Measurements from ENCODE around the gene CKS2. TPM values are rescaled to one million over a fixed set of nuclear protein-coding genes. Genes with fewer than 3 reads are reported as not detected.

Gene CKS2
- total RNA-seq, 2 donors from 2014 or later: 4.2 to 8.6 TPM

GRCh38 chr9:89361031-89361430 is 50.0 kb downstream of the CKS2 start:
- no peak for DNase-seq
- intact Hi-C loops (cut with DNase I): no loop called here
- ATAC-seq: no peak

- ATAC-seq (no peak), DNase-seq (no peak)
- intact Hi-C loops (cut with DNase I): no loop called here
Measured at GRCh38 chr9:89361816-89362646, 51.0 kb downstream of the CKS2 start.

GRCh38 chr9:89362647-89363310 is 51.8 kb downstream of the CKS2 start:
- no peak for ATAC-seq
- intact Hi-C loops (cut with DNase I): no loop called here
- no peak for DNase-seq

- intact Hi-C loops (cut with DNase I): no loop called here
- DNase-seq (no peak), ATAC-seq (no peak)
Measured at GRCh38 chr9:89363311-89363670, 52.3 kb downstream of the CKS2 start.

- ATAC-seq (no peak), DNase-seq (no peak)
- intact Hi-C loops (cut with DNase I): no loop called here
Measured at GRCh38 chr9:89363921-89364665, 53.1 kb downstream of the CKS2 start.

GRCh38 chr9:89364666-89365531 is 53.9 kb downstream of the CKS2 start:
- no peak for ATAC-seq
- DNase-seq: no peak
- intact Hi-C loops (cut with DNase I): no loop called here

- intact Hi-C loops (cut with DNase I): no loop called here
- no peak for ATAC-seq
- no peak for DNase-seq
Measured at GRCh38 chr9:89365532-89365912, 54.5 kb downstream of the CKS2 start.

Small RNA genes within 50 kb of the gene (microRNA-seq; reads per million reads assigned to microRNA genes)
- 0 reads per million in 2 donors for gene MIR3153

Other genes with a start within 250 kb of the CKS2 start
- gene SHC3, start 132.4 kb upstream of the CKS2 start, total RNA-seq: 1 to 10 TPM; 1.5 to 2.7 TPM
- 10 to 100 TPM; 17.1 to 22.7 TPM for gene SECISBP2, start 7.3 kb downstream of the CKS2 start, total RNA-seq
- gene SEMA4D, start 186.9 kb downstream of the CKS2 start, total RNA-seq: 10 to 100 TPM; 17.5 to 22.4 TPM

Measured in left cardiac atrium (tissue), 4 donors.